ENCODE data around the gene PCNX2.

The PCNX2 gene

DNA sequence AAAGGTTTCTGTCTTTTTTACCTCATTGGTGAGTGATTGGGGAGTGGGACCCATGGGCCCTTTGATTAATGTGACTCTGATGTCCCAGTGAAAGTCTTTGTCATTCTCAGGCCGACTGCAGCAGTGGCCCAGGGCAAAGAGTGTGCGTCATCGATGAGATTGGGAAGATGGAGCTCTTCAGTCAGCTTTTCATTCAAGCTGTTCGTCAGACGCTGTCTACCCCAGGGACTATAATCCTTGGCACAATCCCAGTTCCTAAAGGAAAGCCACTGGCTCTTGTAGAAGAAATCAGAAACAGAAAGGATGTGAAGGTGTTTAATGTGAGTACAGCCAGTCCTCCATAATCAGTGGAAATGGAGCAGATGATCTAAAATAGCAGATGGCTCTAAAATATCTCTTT, 325.7 kb downstream of the PCNX2 start:
- TF ChIP-seq, protein P1, sequence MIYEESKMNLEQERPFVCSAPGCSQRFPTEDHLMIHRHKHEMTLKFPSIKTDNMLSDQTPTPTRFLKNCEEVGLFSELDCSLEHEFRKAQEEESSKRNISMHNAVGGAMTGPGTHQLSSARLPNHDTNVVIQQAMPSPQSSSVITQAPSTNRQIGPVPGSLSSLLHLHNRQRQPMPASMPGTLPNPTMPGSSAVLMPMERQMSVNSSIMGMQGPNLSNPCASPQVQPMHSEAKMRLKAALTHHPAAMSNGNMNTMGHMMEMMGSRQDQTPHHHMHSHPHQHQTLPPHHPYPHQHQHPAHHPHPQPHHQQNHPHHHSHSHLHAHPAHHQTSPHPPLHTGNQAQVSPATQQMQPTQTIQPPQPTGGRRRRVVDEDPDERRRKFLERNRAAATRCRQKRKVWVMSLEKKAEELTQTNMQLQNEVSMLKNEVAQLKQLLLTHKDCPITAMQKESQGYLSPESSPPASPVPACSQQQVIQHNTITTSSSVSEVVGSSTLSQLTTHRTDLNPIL (CRISPR knock-in tag; IDR thresholded peaks at IDR 0.05; ENCODE audit: low read depth), result no peak
- TF ChIP-seq OSR1 (CRISPR knock-in tag; IDR thresholded peaks at IDR 0.05) (no peak), ISL1 (CRISPR knock-in tag; IDR thresholded peaks at IDR 0.05) (no peak), ZFP30 (CRISPR knock-in tag; IDR thresholded peaks at IDR 0.05) (no peak), ARNTL (CRISPR knock-in tag; IDR thresholded peaks at IDR 0.05; ENCODE audit: borderline replicate concordance, low read depth) (no peak), CSDC2 (CRISPR knock-in tag; IDR thresholded peaks at IDR 0.05) (no peak), BACH2 (CRISPR knock-in tag; IDR thresholded peaks at IDR 0.05; ENCODE audit: borderline replicate concordance) (no peak), TCF4 (CRISPR knock-in tag; IDR thresholded peaks at IDR 0.05; ENCODE audit: borderline replicate concordance) (no peak), RARB (CRISPR knock-in tag; IDR thresholded peaks at IDR 0.05) (no peak)
- TF ChIP-seq, protein P2, sequence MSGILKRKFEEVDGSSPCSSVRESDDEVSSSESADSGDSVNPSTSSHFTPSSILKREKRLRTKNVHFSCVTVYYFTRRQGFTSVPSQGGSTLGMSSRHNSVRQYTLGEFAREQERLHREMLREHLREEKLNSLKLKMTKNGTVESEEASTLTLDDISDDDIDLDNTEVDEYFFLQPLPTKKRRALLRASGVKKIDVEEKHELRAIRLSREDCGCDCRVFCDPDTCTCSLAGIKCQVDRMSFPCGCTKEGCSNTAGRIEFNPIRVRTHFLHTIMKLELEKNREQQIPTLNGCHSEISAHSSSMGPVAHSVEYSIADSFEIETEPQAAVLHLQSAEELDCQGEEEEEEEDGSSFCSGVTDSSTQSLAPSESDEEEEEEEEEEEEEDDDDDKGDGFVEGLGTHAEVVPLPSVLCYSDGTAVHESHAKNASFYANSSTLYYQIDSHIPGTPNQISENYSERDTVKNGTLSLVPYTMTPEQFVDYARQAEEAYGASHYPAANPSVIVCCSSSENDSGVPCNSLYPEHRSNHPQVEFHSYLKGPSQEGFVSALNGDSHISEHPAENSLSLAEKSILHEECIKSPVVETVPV (CRISPR knock-in tag; IDR thresholded peaks at IDR 0.05), result no peak
- TF ChIP-seq, protein P3, sequence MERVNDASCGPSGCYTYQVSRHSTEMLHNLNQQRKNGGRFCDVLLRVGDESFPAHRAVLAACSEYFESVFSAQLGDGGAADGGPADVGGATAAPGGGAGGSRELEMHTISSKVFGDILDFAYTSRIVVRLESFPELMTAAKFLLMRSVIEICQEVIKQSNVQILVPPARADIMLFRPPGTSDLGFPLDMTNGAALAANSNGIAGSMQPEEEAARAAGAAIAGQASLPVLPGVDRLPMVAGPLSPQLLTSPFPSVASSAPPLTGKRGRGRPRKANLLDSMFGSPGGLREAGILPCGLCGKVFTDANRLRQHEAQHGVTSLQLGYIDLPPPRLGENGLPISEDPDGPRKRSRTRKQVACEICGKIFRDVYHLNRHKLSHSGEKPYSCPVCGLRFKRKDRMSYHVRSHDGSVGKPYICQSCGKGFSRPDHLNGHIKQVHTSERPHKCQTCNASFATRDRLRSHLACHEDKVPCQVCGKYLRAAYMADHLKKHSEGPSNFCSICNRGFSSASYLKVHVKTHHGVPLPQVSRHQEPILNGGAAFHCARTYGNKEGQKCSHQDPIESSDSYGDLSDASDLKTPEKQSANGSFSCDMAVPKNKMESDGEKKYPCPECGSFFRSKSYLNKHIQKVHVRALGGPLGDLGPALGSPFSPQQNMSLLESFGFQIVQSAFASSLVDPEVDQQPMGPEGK (CRISPR knock-in tag; IDR thresholded peaks at IDR 0.05; ENCODE audit: borderline replicate concordance), result no peak
- no peak for ATAC-seq

DNA sequence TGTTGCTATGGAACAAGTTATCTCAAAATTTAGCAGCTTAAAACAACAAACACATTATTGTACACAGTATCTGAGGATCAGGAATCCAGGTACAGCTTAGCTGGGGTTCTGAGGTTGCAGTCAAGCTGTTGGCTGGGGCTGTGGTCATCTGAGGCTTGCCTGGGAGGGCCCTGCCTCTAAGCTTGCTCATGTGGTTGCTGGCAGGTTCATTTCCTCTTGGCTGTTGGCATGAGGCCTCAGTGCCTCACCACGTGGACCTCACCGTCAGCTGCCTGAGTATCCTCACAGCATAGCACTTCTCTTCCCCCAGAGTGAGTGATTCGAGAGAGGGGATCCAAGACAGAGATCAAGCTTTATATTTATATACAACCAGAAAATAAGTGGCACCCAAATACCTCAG, 326.6 kb downstream of the PCNX2 start:
- ATAC-seq, result no peak; the same call in 2 of the 3 replicates
- TF ChIP-seq, protein P1 (CRISPR knock-in tag; IDR thresholded peaks at IDR 0.05; ENCODE audit: low read depth), result no peak

DNA sequence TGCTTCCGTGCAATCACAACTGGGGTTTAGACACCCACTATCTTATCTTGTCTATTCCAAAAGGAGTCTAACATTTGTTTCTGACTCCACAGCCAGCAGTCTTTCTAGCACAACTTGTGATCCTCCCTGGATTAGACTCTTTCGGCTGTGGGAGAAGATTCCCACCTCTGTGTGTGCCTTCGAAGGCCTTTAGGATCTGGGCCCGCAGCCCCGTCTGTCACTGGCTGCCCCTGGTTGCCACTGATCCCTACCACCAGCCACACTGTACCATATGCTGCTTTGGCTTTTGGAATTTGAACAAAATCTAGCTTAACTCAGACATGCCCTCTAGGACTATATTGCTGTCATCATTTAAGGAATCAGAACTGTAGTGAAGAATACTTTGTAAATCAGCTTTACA, 327.1 kb downstream of the PCNX2 start:
- no peak for ATAC-seq
- TF ChIP-seq RARB (CRISPR knock-in tag; IDR thresholded peaks at IDR 0.05), result no peak
- TF ChIP-seq TOX (CRISPR knock-in tag; IDR thresholded peaks at IDR 0.05; ENCODE audit: borderline replicate concordance), result no peak
- TF ChIP-seq ZNF8 (CRISPR knock-in tag; IDR thresholded peaks at IDR 0.05), result no peak

DNA sequence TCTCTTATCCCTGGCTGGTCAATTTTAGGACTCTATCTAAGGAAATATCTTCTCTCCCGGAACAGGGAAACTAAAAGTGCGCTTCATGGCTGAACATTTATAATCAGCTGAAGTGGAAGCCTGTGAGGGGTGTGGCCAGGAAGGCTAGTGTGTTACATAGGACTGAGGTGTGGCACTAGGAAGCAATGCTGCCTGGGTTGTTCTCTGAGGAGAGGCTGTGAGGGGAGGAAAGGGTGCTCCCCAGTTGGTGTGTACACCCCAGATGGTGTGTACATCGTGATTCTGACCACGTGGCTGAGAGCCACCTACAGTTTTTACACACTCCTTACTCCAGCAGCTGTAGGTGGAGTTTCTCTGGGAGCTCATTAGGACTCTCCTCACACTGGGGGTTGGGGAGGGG, 328.9 kb downstream of the PCNX2 start:
- ATAC-seq, result no peak
- no peak for TF ChIP-seq SNAI2 (CRISPR knock-in tag; IDR thresholded peaks at IDR 0.05)
- no peak for TF ChIP-seq ZNF565 (CRISPR knock-in tag; conservative IDR thresholded peaks at IDR 0.05; ENCODE audit: low read depth)
- TF ChIP-seq ZNF70 (CRISPR knock-in tag; IDR thresholded peaks at IDR 0.05), result no peak
- TF ChIP-seq ARNTL (CRISPR knock-in tag; IDR thresholded peaks at IDR 0.05; ENCODE audit: borderline replicate concordance, low read depth), result no peak
- TF ChIP-seq, protein P4, sequence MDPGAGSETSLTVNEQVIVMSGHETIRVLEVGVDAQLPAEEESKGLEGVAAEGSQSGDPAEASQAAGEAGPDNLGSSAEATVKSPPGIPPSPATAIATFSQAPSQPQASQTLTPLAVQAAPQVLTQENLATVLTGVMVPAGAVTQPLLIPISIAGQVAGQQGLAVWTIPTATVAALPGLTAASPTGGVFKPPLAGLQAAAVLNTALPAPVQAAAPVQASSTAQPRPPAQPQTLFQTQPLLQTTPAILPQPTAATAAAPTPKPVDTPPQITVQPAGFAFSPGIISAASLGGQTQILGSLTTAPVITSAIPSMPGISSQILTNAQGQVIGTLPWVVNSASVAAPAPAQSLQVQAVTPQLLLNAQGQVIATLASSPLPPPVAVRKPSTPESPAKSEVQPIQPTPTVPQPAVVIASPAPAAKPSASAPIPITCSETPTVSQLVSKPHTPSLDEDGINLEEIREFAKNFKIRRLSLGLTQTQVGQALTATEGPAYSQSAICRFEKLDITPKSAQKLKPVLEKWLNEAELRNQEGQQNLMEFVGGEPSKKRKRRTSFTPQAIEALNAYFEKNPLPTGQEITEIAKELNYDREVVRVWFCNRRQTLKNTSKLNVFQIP (CRISPR knock-in tag; IDR thresholded peaks at IDR 0.05; ENCODE audit: borderline replicate concordance, low read depth), result no peak

DNA sequence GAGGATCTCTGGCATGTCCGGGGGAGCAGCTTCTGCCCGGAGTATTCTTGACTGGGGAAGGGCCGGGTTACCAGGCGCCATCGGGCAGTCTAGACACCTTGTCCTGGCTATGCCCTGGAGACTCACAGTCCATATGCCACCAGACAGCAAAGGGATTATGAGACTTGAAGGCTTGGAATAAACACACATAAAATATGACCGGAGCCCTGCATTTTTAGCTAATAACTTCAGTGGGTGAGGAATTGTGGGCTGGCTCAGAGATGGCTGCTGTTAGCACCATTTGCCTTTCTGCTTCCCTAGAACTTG, 329.7 kb downstream of the PCNX2 start:
- ATAC-seq, result no peak
- TF ChIP-seq CSDC2 (CRISPR knock-in tag; IDR thresholded peaks at IDR 0.05) (no peak), TOX (CRISPR knock-in tag; IDR thresholded peaks at IDR 0.05; ENCODE audit: borderline replicate concordance) (no peak), ZNF70 (CRISPR knock-in tag; IDR thresholded peaks at IDR 0.05) (no peak), ZNF8 (CRISPR knock-in tag; IDR thresholded peaks at IDR 0.05) (no peak), ZFP3 (CRISPR knock-in tag; IDR thresholded peaks at IDR 0.05) (no peak), OSR1 (CRISPR knock-in tag; IDR thresholded peaks at IDR 0.05) (no peak), ARNTL (CRISPR knock-in tag; IDR thresholded peaks at IDR 0.05; ENCODE audit: borderline replicate concordance, low read depth) (no peak)
- TF ChIP-seq, protein P3 (CRISPR knock-in tag; IDR thresholded peaks at IDR 0.05; ENCODE audit: borderline replicate concordance), result no peak
